GM19438 (cell line): ENCODE measurements around the gene FAM174C.

Experiments used
- ATAC-seq: cut with Tn5 transposase; IDR thresholded peaks from one replicate; pipeline ENCODE4 v1.9.1; 2021; ENCODE audit warnings: low read depth; ENCODE audit not compliant: unreplicated experiment

Gene FAM174C

DNA sequence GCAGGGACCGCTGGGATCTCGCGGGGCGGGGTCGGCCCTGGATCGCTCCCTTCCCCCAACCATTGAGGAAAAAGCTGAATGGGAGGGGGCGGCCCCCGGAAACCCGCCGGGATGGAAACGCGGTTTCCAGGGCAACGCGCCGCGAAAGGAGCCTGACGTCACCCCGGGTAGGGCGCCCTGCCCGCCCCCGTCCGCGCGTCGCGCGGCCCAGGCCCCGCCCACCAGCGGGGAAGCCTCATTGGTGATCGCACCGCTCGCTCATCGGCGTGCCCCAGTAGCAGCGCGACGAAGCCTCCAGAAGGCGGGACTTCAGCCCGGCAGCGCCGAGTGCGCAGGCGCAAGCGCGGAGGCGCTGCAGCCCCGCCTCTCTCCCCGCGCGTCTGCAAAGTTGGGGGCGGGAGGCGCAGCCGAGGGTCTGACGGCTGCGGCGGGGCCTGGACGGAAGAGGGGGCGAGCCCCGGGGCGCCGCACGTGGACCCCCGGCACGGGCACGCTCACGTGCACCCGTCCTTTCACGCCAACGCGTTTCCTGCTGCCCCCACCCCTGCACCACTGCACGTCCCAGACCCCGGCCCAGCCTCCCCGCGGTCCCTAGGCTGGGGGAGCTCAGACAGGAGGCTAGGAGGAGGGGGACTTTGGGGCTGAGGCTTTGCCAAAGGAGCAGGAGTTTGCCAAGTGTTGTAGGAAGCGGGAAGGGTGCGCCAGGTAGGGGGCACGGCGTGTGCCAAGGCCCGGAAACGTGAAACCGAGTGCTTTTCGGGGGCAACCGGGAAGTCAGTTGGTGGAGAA lies 14.4 kb upstream of the FAM174C start:
- ATAC-seq: peak; percentile 43

DNA sequence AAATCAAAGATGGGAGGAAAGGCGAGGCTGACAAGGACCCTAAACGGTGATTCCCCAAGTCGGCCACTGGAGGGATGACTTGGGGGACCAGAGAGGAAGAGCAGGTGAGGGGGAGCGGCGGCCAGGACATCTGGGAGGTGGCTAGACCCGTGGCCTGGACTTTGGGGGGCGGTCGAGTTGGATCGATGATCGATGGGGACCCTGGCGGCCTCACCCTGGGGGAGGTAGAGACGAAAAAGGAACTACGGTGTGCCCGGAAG lies 13.9 kb upstream of the FAM174C start:
- ATAC-seq: no peak

DNA sequence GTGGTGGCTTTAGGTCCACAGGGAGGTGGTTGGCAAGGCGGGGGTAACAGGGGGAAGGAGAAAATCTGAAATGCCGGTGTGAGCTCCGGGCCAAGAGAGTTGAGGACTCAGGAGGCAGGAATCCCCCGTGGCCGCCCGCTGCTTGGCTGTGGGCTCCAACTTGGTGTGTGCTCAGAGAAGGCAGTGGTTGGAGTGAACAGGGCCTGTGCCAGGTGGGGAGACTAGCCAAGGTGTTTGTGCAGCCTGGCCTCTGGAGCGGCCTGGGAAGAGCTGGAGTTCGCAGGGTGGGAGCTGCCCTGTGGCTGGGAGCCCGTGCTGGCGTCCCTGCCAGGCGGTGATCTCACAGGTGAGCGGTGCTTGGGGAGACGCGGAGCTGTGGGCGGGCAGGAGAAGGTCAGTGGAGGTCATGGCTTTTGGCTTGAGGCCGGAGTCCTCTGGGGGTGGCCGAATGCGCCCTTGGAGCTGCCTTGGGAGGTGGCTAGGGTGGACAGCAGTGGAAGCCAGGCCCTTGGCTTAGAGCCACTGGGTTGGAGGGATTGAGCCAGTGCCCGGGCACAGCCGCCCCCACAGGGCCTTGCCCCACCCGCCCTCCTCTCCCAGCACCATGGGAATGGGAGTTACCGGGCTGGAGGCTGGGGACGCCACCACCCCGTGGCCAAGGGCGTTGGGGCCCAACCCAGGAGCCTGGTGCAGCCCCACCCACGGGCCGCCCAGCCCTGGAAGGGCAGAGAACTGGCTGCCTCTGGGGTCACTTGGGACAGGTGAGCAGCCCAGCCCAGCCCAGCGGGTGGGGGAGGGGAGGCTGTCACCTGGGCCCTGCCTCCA lies 13.3 kb upstream of the FAM174C start:
- ATAC-seq: no peak

DNA sequence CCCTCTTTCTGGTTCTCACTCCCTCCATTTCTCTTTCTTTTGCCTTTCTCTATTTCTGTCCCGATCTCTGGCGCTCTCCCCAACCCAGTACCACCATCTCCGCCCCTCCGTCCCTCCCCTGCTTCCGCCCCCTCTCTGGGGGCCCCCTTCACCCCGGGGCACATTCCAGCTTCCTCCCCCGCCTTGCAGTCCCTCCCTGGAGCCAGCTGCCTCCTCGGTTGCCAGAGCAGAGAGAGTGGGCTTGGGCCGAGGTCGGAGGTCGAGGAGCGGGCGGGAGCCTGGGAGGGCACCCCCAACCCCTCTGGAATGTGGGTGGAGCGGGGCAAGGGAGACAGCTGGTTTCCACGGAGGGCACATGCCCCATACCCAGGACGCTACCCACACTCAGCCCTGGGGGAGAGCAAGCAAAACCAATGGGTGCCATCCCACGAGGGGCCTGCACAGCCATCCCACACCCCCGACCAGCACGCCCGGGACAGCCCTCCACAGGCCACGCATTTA lies 12.7 kb upstream of the FAM174C start:
- ATAC-seq: no peak

DNA sequence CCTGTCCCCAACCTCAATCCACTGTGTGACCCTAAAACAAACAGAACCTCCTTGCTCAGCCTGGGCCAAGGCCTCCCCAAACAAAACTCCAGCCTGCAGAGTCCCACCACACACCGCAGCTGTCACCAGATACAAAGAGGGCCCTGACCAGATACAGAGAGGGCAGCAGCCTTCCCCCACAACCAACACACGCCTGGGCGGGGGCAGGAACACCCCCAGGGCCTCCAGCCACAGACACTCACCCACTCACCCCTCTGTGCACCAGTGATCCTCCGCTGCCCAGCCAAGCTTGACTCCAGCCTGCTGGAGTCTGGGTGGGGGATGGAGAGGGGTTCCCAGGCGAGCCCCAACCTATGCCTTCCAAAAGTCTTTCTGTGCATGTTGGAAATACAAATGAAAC lies 12.1 kb upstream of the FAM174C start:
- no peak for ATAC-seq

DNA sequence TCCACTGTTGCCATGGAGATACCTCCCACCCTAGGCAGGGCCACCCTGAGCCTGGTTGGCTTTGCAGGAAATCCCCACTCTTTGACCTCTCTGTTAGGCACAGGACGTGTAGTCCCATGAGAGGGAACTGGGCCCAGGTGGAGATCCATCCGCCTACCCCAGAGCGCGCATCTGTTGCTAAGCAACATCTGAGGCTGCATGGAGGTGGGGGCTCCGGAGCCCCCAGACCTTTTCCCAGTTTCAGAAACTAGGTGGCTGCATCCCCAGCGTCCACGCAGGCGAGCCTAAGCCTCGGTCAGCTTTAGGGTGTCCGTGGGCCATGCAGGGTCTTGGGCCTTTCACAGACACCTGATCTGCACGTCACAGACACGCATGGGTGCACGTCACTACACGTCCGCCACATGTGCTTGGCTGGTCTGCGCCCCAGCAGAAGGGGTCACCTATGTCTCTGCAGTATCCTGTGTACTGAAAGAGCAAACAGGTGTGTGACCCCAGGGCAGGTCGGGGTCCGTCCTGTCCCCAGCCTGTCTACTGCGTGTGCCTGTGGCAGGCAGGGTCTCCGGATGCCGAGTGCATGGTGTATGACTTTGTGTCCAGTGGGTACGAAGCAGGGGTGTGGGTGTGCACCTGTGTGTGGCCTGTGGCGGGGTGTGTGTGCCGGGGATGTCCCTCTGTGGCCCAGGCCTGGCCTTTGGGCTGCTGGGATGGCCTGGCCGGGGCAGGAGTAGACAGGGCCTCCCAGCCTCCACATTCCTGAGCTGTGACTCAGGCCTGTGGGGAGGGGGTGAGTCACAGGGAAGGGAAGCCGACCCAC lies 10.3 kb upstream of the FAM174C start:
- ATAC-seq: no peak

DNA sequence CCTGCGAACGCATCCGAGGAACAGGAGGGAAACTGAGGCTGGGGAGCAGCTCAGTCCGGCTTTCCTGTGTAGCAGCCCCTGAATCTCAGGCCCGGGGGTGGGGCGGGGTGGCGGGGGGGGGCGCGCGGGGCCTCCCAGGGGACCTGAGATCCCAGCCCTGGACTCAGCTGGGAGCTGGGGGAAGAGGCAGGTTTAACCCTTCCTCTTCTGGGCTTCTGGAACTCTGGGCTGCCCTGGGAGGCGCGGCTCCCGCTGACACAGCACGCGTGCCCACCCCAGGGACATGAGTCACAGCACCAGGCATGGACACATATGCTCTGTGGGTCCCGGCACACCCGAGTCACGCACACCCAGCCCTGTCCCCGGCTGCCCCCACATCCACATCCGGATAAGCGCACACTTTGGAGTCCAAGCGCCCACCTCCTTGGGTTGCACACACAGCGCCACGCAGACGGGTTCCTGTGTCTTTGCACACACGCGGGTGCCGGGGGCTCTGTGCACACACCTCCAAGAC lies 9.7 kb upstream of the FAM174C start:
- ATAC-seq: no peak

DNA sequence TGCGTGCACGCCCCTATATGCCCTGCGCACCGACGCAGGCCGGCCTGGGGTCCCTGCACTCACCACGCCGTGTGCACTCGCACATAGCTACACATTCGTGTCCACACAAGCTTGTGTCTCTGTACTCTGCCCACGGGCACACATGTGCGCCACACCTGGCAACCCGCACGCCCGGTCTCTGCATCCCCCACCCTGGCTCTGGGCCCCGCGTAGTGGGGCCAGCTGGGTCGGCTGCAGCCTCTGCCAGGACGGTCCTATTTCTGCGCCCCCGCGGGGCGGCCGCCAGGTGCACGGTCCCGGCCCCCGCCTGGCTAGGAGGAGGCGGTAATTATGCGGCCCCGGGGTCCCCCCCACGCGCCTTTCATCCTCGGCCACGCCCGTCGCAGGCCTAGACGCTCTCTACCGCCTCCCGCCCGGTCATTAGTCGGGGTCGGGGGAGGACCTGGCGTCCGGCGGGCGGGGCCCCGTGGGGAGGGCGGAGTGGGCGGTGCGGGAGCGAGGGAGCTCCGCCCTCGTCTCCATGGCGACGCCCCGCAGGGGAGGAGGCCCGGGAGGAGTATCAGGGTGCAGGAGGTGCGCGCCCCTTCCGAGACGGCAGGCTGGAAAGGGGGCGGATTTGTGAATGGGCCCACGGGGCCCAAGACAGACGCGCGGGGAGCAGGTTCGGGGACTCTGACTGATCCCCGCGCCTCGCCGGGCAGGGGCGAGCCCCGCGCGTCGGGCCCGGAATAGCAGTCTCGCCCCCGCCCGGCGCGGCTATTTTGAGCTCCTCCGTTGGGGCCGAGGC lies 9.0 kb upstream of the FAM174C start:
- ATAC-seq: peak; percentile 20

DNA sequence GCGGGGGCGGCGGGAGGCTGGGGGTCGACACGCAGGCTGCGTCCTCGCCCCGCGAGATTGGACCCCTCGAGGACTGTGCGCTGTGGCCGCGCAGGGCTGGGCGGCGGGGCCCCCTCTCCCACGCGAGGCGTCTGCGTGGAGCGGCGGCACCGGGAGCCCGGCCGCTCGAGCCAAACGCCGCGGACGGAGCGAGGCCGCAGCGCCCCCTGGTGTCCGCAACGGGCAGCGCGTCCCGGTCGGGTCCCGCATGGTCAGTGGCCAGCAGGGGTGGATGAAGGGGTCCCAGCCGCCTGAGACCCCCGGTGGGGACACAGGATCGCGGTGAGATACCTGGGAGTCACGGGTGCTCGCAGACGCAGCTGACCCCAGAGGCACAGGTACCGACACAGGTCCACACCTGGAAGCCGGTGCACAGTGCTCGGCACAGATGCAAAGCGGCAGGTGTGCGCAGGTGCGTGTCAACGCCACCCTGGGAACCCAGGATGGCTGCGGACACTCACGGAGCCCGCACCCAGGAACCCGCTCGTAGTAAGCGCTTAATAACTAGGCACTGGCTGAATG lies 8.3 kb upstream of the FAM174C start:
- no peak for ATAC-seq

DNA sequence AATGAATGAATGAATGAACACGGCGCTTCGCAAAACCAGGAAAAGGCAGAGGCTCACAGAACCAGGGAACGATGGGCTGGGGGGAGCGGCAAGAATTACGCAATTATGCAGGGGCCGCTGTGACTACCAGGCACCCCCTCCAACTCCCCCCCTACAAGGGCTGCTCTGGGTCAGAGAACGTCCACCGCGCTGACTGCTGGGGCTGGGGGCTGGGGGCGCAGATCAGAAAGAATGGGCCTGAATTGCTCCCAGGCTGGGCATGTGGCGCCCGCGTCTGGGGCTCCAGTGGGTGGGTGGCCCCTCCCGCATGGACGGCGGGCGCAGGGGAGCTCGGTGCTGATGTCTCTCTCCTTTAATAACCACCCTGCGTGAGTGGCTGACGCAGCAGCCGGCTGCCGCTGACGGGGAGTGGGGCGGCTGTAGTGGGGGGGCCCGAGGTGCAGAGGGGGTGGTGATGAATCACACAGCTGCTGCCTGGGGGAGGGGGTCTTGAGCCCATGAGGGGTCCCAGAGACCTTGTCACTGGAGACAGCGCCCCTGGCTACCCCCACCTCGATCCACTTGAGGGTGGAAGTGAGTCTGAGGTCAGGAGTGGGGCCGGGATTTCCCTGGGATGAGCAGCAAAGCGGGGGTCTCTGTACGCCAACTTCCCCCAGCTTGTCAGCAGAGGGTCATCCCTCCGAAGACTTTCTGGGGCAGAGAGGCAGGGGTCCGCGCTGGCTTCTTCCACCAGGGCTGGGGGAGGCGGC lies 7.7 kb upstream of the FAM174C start:
- no peak for ATAC-seq

DNA sequence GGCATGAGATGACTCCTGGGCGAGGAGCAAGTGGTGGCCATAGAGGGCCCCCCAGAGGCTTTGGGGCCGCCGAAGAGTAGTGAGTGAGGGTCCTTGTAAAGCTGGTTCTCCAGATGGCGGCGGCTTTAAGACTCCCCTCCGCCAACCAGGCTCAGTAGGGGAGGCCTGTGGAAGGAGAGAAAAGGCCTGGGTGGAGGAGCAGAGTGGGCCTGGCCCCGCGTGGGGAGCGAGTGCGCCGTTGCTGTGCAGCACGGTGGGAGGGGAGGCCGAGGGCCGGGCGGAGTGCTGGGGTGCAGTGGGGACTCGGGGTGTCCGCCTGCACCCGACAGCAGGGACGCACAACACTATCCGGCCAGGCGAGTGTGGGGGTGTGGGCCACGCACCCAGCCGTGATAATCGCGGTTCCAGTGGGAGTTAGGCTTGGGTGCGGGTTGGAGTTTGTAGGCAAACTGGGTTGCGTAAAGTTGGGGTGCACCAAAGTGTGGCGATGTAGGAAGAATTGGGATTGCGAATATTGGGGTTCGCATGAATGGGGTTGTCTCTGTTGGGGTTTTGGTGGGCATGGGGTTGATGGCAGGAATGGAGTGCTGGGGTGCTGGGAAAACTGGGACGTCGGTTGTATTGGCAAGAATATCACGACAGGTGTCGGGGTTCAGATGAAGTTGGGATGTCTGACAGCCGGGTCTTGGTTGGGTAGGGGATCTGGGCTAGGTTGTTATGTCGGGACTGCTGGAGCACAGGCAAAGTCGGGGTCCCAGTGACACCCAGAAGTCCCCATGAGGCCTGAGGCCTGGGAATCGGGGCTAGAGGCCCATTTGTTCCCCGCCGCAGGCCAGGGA lies 6.9 kb upstream of the FAM174C start:
- no peak for ATAC-seq

DNA sequence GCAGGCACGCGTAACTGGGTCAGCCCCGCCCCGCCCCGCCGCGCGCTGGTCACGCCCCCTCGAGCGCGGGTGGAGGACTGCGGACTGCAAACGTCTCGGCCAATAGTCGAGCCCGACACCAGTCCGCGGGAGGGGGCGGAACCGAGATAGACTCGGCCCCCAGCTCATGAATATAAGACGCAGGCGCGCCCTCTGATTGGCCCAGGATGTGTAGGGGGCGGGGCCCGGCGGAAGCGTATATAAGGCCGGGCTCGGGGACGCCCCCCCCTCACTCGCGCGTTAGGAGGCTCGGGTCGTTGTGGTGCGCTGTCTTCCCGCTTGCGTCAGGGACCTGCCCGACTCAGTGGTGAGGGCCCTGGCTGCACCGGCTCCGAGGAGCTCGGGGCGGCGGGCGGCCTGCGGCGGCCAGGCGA lies 6.3 kb upstream of the FAM174C start, which contains the start of gene CIRBP:
CIRBP (plus strand) TSS at position 268 of the 413 bp plus-strand sequence. CDS start 1,602 bp downstream, outside the sequence.
- peak; percentile 42 for ATAC-seq

DNA sequence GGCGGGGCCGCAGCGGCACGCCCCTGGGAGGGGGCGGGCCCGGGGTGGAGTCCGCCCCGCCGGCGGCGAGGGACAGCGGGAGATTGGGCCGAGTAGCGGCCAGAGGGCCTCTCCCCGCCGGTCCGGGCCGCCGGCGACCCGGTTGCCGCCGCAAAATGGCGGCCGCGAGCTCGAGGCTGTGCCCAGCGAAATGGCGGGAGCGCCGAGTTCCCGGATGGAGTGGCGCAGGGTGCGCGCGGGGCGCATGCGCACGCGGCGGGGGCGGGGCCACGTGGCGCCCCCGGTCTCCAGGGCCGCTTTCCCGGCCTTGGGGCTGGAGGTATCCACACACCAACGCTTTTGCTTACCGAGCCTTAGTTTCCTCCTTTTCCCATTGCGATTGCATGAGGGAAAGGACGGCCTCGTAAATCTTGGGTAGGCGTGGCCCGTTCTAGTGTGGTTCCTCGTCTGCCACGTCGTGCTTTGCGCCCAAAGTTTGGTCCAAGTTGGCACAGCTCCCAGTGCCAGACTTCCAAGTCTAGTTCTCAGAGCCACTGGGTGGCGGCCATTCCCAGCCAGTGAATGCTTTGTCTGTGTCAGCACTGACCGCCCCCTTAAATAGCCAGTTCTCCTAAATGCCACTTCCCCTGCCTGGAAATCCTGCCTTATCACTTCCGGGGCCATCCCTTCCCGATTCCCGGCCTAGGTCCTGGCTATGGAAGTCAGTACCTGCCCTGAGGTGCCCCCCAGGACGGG lies 5.7 kb upstream of the FAM174C start:
- peak; percentile 20 for ATAC-seq

DNA sequence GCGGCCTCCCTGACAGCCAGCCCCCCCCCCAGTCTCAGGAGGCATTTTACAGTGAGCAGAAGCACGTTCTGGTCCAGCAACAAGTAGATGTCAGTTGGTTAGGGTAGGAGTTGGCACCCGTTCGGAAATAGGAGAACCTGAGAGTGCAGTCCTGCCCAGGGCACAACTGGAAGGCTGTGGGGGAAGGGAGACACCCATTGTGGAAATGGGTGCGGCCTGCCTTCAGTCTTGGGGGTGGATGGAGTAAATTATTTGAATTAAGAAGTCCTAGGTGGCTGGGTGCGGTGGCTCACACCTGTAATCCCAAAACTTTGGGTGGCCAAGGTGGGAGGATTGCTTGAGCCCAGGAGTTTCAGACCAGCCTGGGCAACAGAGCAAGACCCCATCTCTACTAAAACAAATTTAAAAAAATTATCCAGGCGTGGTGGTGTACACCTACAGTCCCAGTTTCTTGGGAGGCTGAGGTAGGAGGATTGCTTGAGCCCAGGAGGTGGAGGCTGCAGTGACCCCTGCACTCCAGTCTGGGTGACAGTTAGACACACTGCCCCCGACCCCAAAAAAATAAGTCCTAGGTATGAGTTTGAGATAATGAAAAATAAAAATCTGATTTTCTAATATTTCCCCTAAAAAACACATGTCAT lies 5.0 kb upstream of the FAM174C start:
- ATAC-seq: no peak

DNA sequence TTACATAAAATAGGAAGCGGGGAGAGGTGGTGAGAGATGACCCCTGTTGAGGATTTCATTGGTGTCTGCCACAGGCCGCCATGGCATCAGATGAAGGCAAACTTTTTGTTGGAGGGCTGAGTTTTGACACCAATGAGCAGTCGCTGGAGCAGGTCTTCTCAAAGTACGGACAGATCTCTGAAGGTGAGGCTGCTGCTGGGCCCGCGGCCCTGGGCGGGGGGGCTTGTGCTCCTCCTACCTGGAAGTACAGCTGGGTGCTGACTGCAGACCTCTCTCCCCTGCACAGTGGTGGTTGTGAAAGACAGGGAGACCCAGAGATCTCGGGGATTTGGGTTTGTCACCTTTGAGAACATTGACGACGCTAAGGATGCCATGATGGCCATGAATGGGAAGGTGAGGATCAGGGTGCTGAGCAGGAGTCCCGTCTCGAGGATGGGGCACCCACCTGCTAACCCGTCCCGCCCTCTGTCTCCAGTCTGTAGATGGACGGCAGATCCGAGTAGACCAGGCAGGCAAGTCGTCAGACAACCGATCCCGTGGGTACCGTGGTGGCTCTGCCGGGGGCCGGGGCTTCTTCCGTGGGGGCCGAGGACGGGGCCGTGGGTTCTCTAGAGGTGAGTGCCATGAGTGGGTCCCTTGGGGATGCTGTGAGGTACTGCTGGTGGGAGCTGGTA lies 4.3 kb upstream of the FAM174C start:
- ATAC-seq: no peak
